ENCODE results near the gene NMT1.
"Not testable (repeated sequence)": the region's sequence is repeated elsewhere in the genome, so short reads cannot be mapped to it uniquely, and the experiment has no call there.

DNA sequence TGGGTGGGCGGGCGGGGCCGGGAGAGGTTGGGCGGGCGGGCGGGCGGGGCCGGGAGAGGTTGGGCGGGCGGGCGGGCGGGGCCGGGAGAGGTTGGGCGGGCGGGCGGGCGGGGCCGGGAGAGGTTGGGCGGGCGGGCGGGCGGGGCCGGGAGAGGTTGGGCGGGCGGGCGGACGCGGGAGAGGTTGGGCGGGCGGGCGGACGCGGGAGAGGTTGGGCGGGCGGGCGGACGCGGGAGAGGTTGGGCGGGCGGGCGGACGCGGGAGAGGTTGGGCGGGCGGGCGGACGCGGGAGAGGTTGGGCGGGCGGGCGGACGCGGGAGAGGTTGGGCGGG is 9.4 kb upstream of the NMT1 start:
- TF ChIP-seq, protein P1, sequence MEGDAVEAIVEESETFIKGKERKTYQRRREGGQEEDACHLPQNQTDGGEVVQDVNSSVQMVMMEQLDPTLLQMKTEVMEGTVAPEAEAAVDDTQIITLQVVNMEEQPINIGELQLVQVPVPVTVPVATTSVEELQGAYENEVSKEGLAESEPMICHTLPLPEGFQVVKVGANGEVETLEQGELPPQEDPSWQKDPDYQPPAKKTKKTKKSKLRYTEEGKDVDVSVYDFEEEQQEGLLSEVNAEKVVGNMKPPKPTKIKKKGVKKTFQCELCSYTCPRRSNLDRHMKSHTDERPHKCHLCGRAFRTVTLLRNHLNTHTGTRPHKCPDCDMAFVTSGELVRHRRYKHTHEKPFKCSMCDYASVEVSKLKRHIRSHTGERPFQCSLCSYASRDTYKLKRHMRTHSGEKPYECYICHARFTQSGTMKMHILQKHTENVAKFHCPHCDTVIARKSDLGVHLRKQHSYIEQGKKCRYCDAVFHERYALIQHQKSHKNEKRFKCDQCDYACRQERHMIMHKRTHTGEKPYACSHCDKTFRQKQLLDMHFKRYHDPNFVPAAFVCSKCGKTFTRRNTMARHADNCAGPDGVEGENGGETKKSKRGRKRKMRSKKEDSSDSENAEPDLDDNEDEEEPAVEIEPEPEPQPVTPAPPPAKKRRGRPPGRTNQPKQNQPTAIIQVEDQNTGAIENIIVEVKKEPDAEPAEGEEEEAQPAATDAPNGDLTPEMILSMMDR (IDR thresholded peaks at IDR 0.05) = not testable (repeated sequence)
- TF ChIP-seq EZH2 (IDR thresholded peaks at IDR 0.05) = not testable (repeated sequence)

Data from neural progenitor cell (in vitro differentiated cells).